Keratinocyte (primary cell): ENCODE measurements around the gene ADGRG1. TPM values are rescaled to one million over a fixed set of nuclear protein-coding genes. Genes with fewer than 3 reads are reported as not detected.
A peak's percentile ranks its signal among the peaks of the same experiment; 100 is the strongest.

Experiments
- DNase-seq: peaks from one replicate; pipeline ENCODE4 v3.0.0-alpha.2; 2011; ENCODE audit warnings: low read depth, missing footprints, low spot score
- FAIRE-seq: peaks from 2 replicates; lab custom pipeline; 2011; peaks lifted over from hg19 to GRCh38; lab: Jason Lieb, UNC
- H2AFZ ChIP-seq: 2 replicates; pipeline ENCODE4 v1.6.0; 2012; ENCODE audit warnings: low read length, control low read depth, inconsistent platforms; ENCODE audit not compliant: control insufficient read depth
- H3K27ac ChIP-seq: 2 replicates; pipeline ENCODE4 v1.5.1; 2011; ENCODE audit warnings: low read length; ENCODE audit not compliant: control insufficient read depth, insufficient read depth
- H3K27me3 ChIP-seq: 3 replicates; pipeline ENCODE4 v1.6.0; 2011; ENCODE audit warnings: low read length; ENCODE audit not compliant: control insufficient read depth, insufficient read depth; ENCODE audit errors: extremely low read depth
- H3K36me3 ChIP-seq, 2 experiments: 2 replicates in 1 of 2; 3 replicates in 1 of 2; pipeline ENCODE4 v1.5.1; 2011; ENCODE audit warnings: low read length in 2 of 2, mild to moderate bottlenecking in 1 of 2; ENCODE audit not compliant: control insufficient read depth in 2 of 2, insufficient read depth in 2 of 2; ENCODE audit errors: extremely low read depth in 1 of 2
- H3K4me1 ChIP-seq: 3 replicates; pipeline ENCODE4 v1.5.1; 2011; ENCODE audit warnings: low read length; ENCODE audit not compliant: control insufficient read depth, insufficient read depth; ENCODE audit errors: extremely low read depth
- H3K4me2 ChIP-seq: 3 replicates; pipeline ENCODE4 v1.6.0; 2011; ENCODE audit warnings: low read depth, low read length; ENCODE audit not compliant: control insufficient read depth, insufficient read depth; ENCODE audit errors: extremely low read depth
- H3K4me3 ChIP-seq, 3 experiments: fragments of 200-600 bp in 1 of 3; sonication (generic) in 1 of 3; 2 replicates in 2 of 3; 3 replicates in 1 of 3; pipeline ENCODE4 v1.5.1; 2011 to 2016; ENCODE audit warnings: low read length in 3 of 3, mild to moderate bottlenecking in 3 of 3, control low read depth in 2 of 3, inconsistent platforms in 1 of 3, low read depth in 1 of 3, mixed read lengths in 1 of 3, mixed run types in 1 of 3, moderate library complexity in 1 of 3; ENCODE audit not compliant: control insufficient read depth in 2 of 3, insufficient read depth in 2 of 3; ENCODE audit errors: extremely low read depth in 1 of 3
- H3K79me2 ChIP-seq: 2 replicates; pipeline ENCODE4 v1.6.0; 2012; ENCODE audit warnings: low read length; ENCODE audit not compliant: control insufficient read depth, insufficient read depth
- H3K9ac ChIP-seq: 3 replicates; pipeline ENCODE4 v1.6.0; 2011; ENCODE audit warnings: low read length; ENCODE audit not compliant: control insufficient read depth, insufficient read depth; ENCODE audit errors: extremely low read depth
- H3K9me1 ChIP-seq: 3 replicates; pipeline ENCODE4 v1.6.0; 2011; ENCODE audit warnings: low read length; ENCODE audit not compliant: control insufficient read depth, insufficient read depth; ENCODE audit errors: extremely low read depth
- H3K9me3 ChIP-seq: 2 replicates; pipeline ENCODE4 v1.5.1; 2012; ENCODE audit warnings: low read depth, low read length; ENCODE audit not compliant: control insufficient read depth
- H4K20me1 ChIP-seq: 3 replicates; pipeline ENCODE4 v1.6.0; 2011; ENCODE audit warnings: low read length; ENCODE audit not compliant: control insufficient read depth, insufficient read depth; ENCODE audit errors: extremely low read depth
- EZH2 ChIP-seq: IDR thresholded peaks from one replicate; pipeline ENCODE4 v1.6.1; 2012; ENCODE audit warnings: inconsistent platforms, mild to moderate bottlenecking, low read length, moderate library complexity
- dilution Hi-C: fragments of 300-500 bp; cut with MboI; formaldehyde crosslinking; loops from one replicate; pipeline ENCODE4 v1.7.0; 2020; ENCODE audit warnings: low sequenced_read_pairs; ENCODE audit not compliant: extremely low pct_ligation_motif_present
- polyA plus RNA-seq, 5 experiments: library from polyadenylated mRNA; depleted of rRNA in 3 of 5; stranded (reverse) in 3 of 5; stranded (forward) in 1 of 5; unstranded in 1 of 5; fragments of >200 nt; gene quantifications; 1 replicate in 1 of 5; 2 replicates in 3 of 5; 3 replicates in 1 of 5; pipeline versions ENCODE4 v1.2.1 to v1.2.3, GENCODE V29; 2011 to 2012; ENCODE audit warnings: missing spikeins in 2 of 5, low read depth in 1 of 5, low replicate concordance in 1 of 5
- TF ChIP-seq, protein P1 (sequence below), 3 experiments: IDR thresholded peaks in 1 of 3; conservative IDR thresholded peaks in 1 of 3; optimal IDR thresholded peaks in 1 of 3; 2 replicates in 2 of 3; 3 replicates in 1 of 3; pipeline versions ENCODE3 to v1.5.1; 2011; ENCODE audit warnings: low read length in 3 of 3, mild to moderate bottlenecking in 3 of 3, moderate library complexity in 2 of 3, control low read depth in 1 of 3, inconsistent platforms in 1 of 3; ENCODE audit not compliant: insufficient read depth in 2 of 3; ENCODE audit errors: extremely low read depth in 1 of 3

ADGRG1 gene
- polyA plus RNA-seq, 1 donor (not counting 4 experiments of a cell fraction or from before 2014, with no cell fraction given): 28.4 TPM

DNA sequence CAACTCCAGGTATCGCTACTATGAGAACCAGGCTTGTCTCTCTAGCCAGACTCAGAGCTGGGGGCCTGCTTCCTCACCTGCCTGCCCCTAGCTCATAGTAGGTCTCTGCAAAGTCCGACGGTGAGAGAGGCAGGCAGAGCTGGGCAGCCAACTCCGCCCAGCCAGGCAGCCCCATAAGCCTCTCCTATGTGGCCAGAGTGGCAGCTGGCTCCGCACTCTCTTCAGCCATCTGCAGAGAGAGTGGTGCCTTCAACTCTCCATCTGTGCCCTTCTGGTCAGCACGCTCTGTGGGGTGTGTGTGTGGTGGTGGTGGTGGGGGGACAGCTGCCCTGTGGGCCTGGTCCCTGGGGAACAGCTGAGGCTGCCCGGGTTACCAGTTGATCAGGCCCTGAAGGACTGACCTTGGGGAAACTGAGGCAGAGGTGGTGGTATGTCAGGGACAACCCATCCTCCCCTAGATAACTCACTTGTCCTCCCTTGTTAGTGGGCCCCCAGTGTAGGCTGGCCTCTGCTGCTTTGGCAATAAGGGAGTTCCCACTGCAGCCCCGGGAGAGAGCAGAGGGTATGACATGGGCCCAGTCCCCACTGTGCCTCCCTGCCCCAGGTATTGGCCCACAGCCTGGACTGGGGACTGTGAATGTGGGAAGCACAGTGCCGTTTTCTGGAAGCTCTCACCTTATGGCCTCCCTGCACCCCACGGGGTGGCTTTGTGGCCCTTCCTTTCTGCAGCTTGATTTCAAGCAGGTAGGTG is 1.8 kb upstream of the ADGRG1 start:
- H3K27me3 ChIP-seq: no peaks in the 10 kb centered on the region
- no peak overlapping the region for H3K4me3 ChIP-seq
- H3K27ac ChIP-seq: no peak overlapping the region
- peaks cover 4 to 8% of the 10 kb centered on the region in 2 experiments for H3K36me3 ChIP-seq
- peaks cover 7% of the 10 kb centered on the region for H4K20me1 ChIP-seq
- no peaks in the 10 kb centered on the region for H3K9me3 ChIP-seq
- FAIRE-seq: no peak
- no peak overlapping the region for H2AFZ ChIP-seq
- no peak overlapping the region for H3K9ac ChIP-seq
- peaks cover 55% of the 10 kb centered on the region for H3K4me1 ChIP-seq
- H3K9me1 ChIP-seq: peaks cover 2% of the 10 kb centered on the region
- dilution Hi-C loops: no loop called here
- no peak for TF ChIP-seq EZH2
- TF ChIP-seq, protein P1, sequence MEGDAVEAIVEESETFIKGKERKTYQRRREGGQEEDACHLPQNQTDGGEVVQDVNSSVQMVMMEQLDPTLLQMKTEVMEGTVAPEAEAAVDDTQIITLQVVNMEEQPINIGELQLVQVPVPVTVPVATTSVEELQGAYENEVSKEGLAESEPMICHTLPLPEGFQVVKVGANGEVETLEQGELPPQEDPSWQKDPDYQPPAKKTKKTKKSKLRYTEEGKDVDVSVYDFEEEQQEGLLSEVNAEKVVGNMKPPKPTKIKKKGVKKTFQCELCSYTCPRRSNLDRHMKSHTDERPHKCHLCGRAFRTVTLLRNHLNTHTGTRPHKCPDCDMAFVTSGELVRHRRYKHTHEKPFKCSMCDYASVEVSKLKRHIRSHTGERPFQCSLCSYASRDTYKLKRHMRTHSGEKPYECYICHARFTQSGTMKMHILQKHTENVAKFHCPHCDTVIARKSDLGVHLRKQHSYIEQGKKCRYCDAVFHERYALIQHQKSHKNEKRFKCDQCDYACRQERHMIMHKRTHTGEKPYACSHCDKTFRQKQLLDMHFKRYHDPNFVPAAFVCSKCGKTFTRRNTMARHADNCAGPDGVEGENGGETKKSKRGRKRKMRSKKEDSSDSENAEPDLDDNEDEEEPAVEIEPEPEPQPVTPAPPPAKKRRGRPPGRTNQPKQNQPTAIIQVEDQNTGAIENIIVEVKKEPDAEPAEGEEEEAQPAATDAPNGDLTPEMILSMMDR (optimal IDR thresholded peaks at IDR 0.05 in 1 of 3, IDR thresholded peaks at IDR 0.05 in 1 of 3, conservative IDR thresholded peaks at IDR 0.05 in 1 of 3; ENCODE audit: extremely low read depth in 1 of 3, insufficient read depth in 2 of 3, low read length in 3 of 3): no peak
- no peak overlapping the region for H3K4me2 ChIP-seq
- DNase-seq: no peak
- peaks cover 45% of the 10 kb centered on the region for H3K79me2 ChIP-seq

DNA sequence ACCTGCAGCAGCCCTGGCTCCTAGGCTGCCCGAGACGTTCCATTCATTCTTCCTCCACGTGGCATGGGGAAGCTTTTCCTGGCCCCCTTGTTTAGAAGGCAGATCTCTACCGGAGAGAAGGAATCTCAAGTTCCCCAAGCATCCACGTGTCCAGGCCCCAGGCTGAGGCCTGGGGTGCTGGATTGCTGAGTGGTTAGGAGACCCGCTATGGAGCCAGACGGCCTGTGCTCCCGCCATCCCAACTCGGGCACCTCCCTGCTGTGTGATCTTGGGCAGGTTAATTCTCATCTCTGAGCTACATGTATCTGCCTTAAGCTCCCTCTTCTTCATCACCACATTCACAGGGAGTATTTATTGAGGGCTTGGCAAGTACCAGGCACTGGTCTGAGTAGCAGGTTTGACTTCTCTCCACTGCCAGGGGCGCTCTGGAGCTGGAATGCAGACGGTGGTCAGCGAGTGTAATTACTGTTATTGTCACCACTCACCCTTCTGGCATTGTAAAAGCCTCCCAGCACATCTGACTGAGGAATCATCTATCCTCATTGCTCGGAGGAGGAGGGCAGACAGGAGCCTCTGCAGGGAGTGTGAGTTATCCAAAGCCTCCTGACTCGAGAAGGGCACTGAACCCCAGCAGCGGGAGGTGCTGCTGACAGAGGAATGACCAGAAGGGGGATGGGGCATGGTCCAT is 1.1 kb upstream of the ADGRG1 start:
- dilution Hi-C loops: no loop called here
- no peaks in the 10 kb centered on the region for H3K27me3 ChIP-seq
- H3K79me2 ChIP-seq: peaks cover 40% of the 10 kb centered on the region
- FAIRE-seq: no peak
- H3K36me3 ChIP-seq: peaks cover 4 to 8% of the 10 kb centered on the region in 2 experiments
- H3K9ac ChIP-seq: peak overlapping the region; percentile 49
- H4K20me1 ChIP-seq: peaks cover 7% of the 10 kb centered on the region
- no peak overlapping the region for H3K4me3 ChIP-seq
- H3K4me1 ChIP-seq: peaks cover 48% of the 10 kb centered on the region
- H3K9me1 ChIP-seq: peaks cover 2% of the 10 kb centered on the region
- TF ChIP-seq EZH2: no peak
- TF ChIP-seq, protein P1 (optimal IDR thresholded peaks at IDR 0.05 in 1 of 3, IDR thresholded peaks at IDR 0.05 in 1 of 3, conservative IDR thresholded peaks at IDR 0.05 in 1 of 3; ENCODE audit: extremely low read depth in 1 of 3, insufficient read depth in 2 of 3, low read length in 3 of 3): peak in 2 of 3 experiments; percentile 11 to 19
- H3K27ac ChIP-seq: peak overlapping the region; percentile 67
- no peak overlapping the region for H2AFZ ChIP-seq
- DNase-seq: no peak
- H3K9me3 ChIP-seq: no peaks in the 10 kb centered on the region
- H3K4me2 ChIP-seq: no peak overlapping the region
